ENCODE data around the gene NAGLU.

NAGLU gene

DNA sequence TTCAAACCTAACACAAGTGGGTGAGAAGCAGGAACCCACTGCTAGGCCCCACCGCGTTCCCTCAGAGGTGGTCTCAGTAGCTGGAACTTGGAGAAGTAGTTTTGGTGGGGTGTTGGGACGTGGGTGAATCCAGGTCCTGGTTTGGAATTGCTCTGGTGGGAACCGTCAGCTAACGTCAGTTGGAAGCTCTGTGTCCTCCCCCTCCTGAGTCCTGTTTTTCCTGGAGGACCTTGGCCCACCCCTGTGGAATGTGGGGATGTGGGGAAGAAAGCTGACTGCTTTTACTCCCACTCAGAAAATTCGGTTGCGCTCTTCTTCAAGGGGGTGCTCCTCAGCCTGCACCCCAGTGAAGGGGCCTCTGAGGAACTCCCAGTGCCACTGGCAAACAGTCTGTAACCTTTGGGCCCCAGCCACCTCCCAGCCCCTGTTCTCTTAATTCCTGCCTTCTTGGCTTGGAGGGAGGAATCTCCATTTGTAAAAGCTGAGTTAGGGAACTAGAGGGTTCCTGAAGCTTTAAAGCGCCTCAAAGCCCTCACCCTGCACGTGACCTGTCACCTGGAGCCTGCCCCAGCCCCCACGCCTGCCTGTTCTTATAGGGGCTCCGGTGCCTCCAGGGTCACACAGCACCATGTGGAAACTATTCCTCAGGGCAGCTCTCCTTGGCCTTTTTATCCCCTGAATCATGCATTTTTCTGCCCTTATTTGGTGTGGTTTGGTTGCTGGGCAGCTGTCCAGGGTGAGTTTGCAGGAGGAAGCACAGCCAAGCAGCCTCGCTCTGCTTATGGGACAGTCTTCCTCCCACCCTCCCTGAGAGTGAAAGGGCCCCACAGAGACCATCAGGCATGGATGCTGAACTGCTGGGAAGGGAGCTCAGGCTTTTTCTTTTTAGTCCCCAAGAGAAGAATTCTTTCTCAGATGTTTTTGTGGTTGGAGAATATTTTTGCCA lies 16.2 kb upstream of the NAGLU start:
- no peaks in the 10 kb centered on the region for H3K36me3 ChIP-seq (ENCODE audit: control insufficient read depth, insufficient read depth, low read length)
- H3K9me3 ChIP-seq (ENCODE audit: control insufficient read depth, low read length) = no peaks in the 10 kb centered on the region
- no peaks in the 10 kb centered on the region for H3K4me1 ChIP-seq (ENCODE audit: control insufficient read depth, insufficient read depth, low read length, poor library complexity, severe bottlenecking)
- no peaks in the 10 kb centered on the region for H3K27me3 ChIP-seq (replicated peaks; ENCODE audit: control insufficient read depth, insufficient read depth, low read length, poor library complexity, severe bottlenecking)
- no peak overlapping the region for H3K27ac ChIP-seq (ENCODE audit: insufficient read depth, low read length, poor library complexity, severe bottlenecking)
- H3K4me3 ChIP-seq (ENCODE audit: insufficient read depth, low read depth, low read length, poor library complexity, severe bottlenecking) = no peak overlapping the region
- DNase-seq = no peak

- H3K4me1 ChIP-seq (ENCODE audit: control insufficient read depth, insufficient read depth, low read length, poor library complexity, severe bottlenecking) = no peaks in the 10 kb centered on the region
- no peak for DNase-seq
- H3K9me3 ChIP-seq (ENCODE audit: control insufficient read depth, low read length) = no peaks in the 10 kb centered on the region
- no peak overlapping the region for H3K4me3 ChIP-seq (ENCODE audit: insufficient read depth, low read depth, low read length, poor library complexity, severe bottlenecking)
- H3K36me3 ChIP-seq (ENCODE audit: control insufficient read depth, insufficient read depth, low read length) = no peaks in the 10 kb centered on the region
- no peak overlapping the region for H3K27ac ChIP-seq (ENCODE audit: insufficient read depth, low read length, poor library complexity, severe bottlenecking)
- no peaks in the 10 kb centered on the region for H3K27me3 ChIP-seq (replicated peaks; ENCODE audit: control insufficient read depth, insufficient read depth, low read length, poor library complexity, severe bottlenecking)
Observed at GRCh38 chr17:42520540-42520951, 15.5 kb upstream of the NAGLU start.

DNA sequence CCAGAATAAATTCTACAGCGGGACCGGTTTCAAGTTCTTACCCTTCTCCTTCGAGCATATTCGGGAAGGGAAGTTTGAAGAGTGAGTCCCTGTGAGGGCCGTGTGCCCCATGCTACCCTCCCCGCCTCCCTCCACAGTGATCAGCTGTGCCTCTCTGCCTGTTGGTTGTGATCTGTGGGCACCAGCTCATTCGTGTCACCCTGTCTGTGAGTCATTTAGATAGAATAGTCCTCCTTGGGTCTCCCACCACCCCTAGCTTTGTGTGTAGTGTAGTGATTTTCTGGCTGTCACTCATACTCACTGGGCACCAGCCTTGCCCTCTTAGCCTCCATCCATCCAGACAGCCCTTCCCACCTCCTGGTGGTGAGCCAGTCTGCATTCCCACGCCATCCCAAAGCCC lies 15.0 kb upstream of the NAGLU start:
- no peak overlapping the region for H3K27ac ChIP-seq (ENCODE audit: insufficient read depth, low read length, poor library complexity, severe bottlenecking)
- no peaks in the 10 kb centered on the region for H3K4me1 ChIP-seq (ENCODE audit: control insufficient read depth, insufficient read depth, low read length, poor library complexity, severe bottlenecking)
- H3K27me3 ChIP-seq (replicated peaks; ENCODE audit: control insufficient read depth, insufficient read depth, low read length, poor library complexity, severe bottlenecking) = no peaks in the 10 kb centered on the region
- no peak overlapping the region for H3K4me3 ChIP-seq (ENCODE audit: insufficient read depth, low read depth, low read length, poor library complexity, severe bottlenecking)
- H3K9me3 ChIP-seq (ENCODE audit: control insufficient read depth, low read length) = no peaks in the 10 kb centered on the region
- H3K36me3 ChIP-seq (ENCODE audit: control insufficient read depth, insufficient read depth, low read length) = no peaks in the 10 kb centered on the region
- no peak for DNase-seq

DNA sequence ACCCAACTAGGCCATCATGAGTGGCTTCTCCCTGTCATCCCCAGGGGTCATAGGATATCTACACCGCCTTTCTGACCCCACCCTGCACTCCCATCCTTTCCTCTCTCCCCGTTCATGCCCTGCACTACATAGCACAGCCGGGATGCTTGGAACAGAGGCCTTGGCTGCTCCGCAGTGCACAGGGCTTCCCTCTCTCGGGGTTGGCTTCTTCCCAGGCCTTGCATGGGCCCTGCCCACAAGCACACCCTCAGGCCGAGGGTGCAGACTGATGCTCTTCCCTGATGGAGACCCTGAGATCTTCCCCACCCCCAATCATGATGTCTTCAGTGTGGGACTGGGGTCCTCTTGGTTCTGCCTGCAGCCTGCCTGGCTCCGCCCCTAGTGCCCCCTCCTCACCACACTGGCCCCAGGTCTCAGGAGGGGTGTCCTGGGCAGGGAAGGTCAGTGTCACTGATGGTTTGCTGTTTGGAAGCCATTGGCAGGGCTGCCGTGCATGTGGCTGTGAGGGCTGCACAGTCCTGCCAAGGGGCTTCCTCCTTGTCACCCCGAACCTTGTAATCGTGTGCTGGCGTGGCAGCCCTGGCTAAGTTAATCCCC lies 14.3 kb upstream of the NAGLU start:
- no peak overlapping the region for H3K4me3 ChIP-seq (ENCODE audit: insufficient read depth, low read depth, low read length, poor library complexity, severe bottlenecking)
- H3K27ac ChIP-seq (ENCODE audit: insufficient read depth, low read length, poor library complexity, severe bottlenecking) = no peak overlapping the region
- no peaks in the 10 kb centered on the region for H3K9me3 ChIP-seq (ENCODE audit: control insufficient read depth, low read length)
- no peaks in the 10 kb centered on the region for H3K36me3 ChIP-seq (ENCODE audit: control insufficient read depth, insufficient read depth, low read length)
- no peaks in the 10 kb centered on the region for H3K27me3 ChIP-seq (replicated peaks; ENCODE audit: control insufficient read depth, insufficient read depth, low read length, poor library complexity, severe bottlenecking)
- DNase-seq = no peak
- H3K4me1 ChIP-seq (ENCODE audit: control insufficient read depth, insufficient read depth, low read length, poor library complexity, severe bottlenecking) = no peaks in the 10 kb centered on the region

GRCh38 chr17:42522263-42522790 lies 13.7 kb upstream of the NAGLU start:
- H3K4me1 ChIP-seq (ENCODE audit: control insufficient read depth, insufficient read depth, low read length, poor library complexity, severe bottlenecking) = no peaks in the 10 kb centered on the region
- H3K36me3 ChIP-seq (ENCODE audit: control insufficient read depth, insufficient read depth, low read length) = no peaks in the 10 kb centered on the region
- H3K27me3 ChIP-seq (replicated peaks; ENCODE audit: control insufficient read depth, insufficient read depth, low read length, poor library complexity, severe bottlenecking) = no peaks in the 10 kb centered on the region
- no peaks in the 10 kb centered on the region for H3K9me3 ChIP-seq (ENCODE audit: control insufficient read depth, low read length)
- no peak overlapping the region for H3K27ac ChIP-seq (ENCODE audit: insufficient read depth, low read length, poor library complexity, severe bottlenecking)
- DNase-seq = no peak
- H3K4me3 ChIP-seq (ENCODE audit: insufficient read depth, low read depth, low read length, poor library complexity, severe bottlenecking) = no peak overlapping the region

- no peak for DNase-seq
- Histone ChIP-seq H3K36me3 (ENCODE audit: control insufficient read depth, insufficient read depth, low read length) (no peaks in the 10 kb centered on the region), H3K27ac (ENCODE audit: insufficient read depth, low read length, poor library complexity, severe bottlenecking) (no peak overlapping the region), H3K4me1 (ENCODE audit: control insufficient read depth, insufficient read depth, low read length, poor library complexity, severe bottlenecking) (no peaks in the 10 kb centered on the region), H3K4me3 (ENCODE audit: insufficient read depth, low read depth, low read length, poor library complexity, severe bottlenecking) (no peak overlapping the region), H3K27me3 (replicated peaks; ENCODE audit: control insufficient read depth, insufficient read depth, low read length, poor library complexity, severe bottlenecking) (no peaks in the 10 kb centered on the region), H3K9me3 (ENCODE audit: control insufficient read depth, low read length) (no peaks in the 10 kb centered on the region)
Observed at GRCh38 chr17:42522798-42523278, 13.2 kb upstream of the NAGLU start.

DNA sequence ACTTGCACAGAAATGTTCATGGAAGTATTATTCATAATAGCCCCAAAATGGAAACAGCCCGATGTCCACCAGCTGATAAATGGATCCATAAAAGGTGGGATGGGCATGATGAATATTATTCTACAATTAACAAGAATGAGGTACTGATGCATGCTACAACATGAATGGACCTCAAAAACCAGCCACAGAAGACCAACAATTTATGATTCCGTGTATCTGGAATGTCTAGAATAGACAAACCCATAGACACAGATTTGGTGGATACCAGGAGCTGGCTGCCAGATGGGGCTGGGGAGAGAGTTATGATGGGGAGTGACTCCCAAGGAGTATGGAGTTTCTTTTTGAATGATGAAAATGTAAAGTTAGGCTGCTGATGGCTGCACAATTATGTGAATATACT lies 10.8 kb upstream of the NAGLU start:
- Histone ChIP-seq H3K27me3 (replicated peaks; ENCODE audit: control insufficient read depth, insufficient read depth, low read length, poor library complexity, severe bottlenecking) (no peaks in the 10 kb centered on the region), H3K9me3 (ENCODE audit: control insufficient read depth, low read length) (no peaks in the 10 kb centered on the region), H3K4me1 (ENCODE audit: control insufficient read depth, insufficient read depth, low read length, poor library complexity, severe bottlenecking) (peaks cover 6% of the 10 kb centered on the region), H3K27ac (ENCODE audit: insufficient read depth, low read length, poor library complexity, severe bottlenecking) (no peak overlapping the region), H3K4me3 (ENCODE audit: insufficient read depth, low read depth, low read length, poor library complexity, severe bottlenecking) (no peak overlapping the region), H3K36me3 (ENCODE audit: control insufficient read depth, insufficient read depth, low read length) (no peaks in the 10 kb centered on the region)
- no peak for DNase-seq

- Histone ChIP-seq H3K27ac (ENCODE audit: insufficient read depth, low read length, poor library complexity, severe bottlenecking) (no peak overlapping the region), H3K27me3 (replicated peaks; ENCODE audit: control insufficient read depth, insufficient read depth, low read length, poor library complexity, severe bottlenecking) (no peaks in the 10 kb centered on the region), H3K9me3 (ENCODE audit: control insufficient read depth, low read length) (no peaks in the 10 kb centered on the region), H3K36me3 (ENCODE audit: control insufficient read depth, insufficient read depth, low read length) (no peaks in the 10 kb centered on the region), H3K4me3 (ENCODE audit: insufficient read depth, low read depth, low read length, poor library complexity, severe bottlenecking) (no peak overlapping the region), H3K4me1 (ENCODE audit: control insufficient read depth, insufficient read depth, low read length, poor library complexity, severe bottlenecking) (peaks cover 12% of the 10 kb centered on the region)
- no peak for DNase-seq
Observed at GRCh38 chr17:42526031-42526444, 10.0 kb upstream of the NAGLU start.

DNA sequence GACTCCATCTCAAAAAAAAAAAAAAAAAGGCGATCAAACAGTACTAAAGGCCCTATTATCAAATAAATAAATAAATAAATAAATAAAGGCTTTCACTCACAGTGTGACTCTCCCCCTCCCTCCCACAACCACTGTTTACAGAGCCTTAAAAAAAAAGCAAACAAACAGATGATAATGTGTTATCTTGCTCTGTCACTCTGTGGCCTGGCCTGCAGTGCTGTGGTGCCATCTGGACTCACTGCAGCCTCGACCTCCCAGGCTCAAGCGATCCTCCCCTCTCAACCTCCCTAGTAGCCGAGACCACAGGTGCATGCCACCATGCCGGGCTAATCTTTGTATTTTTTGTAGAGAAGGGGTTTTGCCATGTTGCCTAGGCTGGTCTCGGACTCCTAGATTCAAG lies 8.1 kb upstream of the NAGLU start:
- Histone ChIP-seq H3K4me1 (ENCODE audit: control insufficient read depth, insufficient read depth, low read length, poor library complexity, severe bottlenecking) (peaks cover 20% of the 10 kb centered on the region), H3K27ac (ENCODE audit: insufficient read depth, low read length, poor library complexity, severe bottlenecking) (no peak overlapping the region), H3K36me3 (ENCODE audit: control insufficient read depth, insufficient read depth, low read length) (no peaks in the 10 kb centered on the region), H3K9me3 (ENCODE audit: control insufficient read depth, low read length) (no peaks in the 10 kb centered on the region), H3K4me3 (ENCODE audit: insufficient read depth, low read depth, low read length, poor library complexity, severe bottlenecking) (no peak overlapping the region), H3K27me3 (replicated peaks; ENCODE audit: control insufficient read depth, insufficient read depth, low read length, poor library complexity, severe bottlenecking) (no peaks in the 10 kb centered on the region)
- no peak for DNase-seq

DNA sequence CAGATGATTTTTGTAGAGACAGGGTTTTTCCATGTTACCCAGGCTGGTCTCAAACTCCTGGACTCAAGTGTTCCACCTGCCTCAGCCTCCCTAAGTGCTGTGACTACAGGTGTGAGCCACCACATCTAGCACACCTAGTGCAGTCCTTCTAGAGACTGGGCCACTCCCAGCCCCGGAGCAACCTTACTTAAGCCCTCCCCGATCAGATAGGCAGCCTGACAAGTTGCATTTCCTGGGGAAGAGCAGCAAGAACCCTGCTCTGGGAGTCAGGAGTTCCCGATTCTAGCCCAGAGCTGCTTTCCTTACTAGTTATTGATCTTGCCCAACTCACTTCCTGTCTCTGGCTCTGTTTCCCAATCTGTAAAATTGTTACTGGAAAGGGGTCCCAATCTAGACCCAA lies 7.0 kb upstream of the NAGLU start:
- DNase-seq = no peak
- H3K4me1 ChIP-seq (ENCODE audit: control insufficient read depth, insufficient read depth, low read length, poor library complexity, severe bottlenecking) = peaks cover 20% of the 10 kb centered on the region
- no peaks in the 10 kb centered on the region for H3K36me3 ChIP-seq (ENCODE audit: control insufficient read depth, insufficient read depth, low read length)
- H3K9me3 ChIP-seq (ENCODE audit: control insufficient read depth, low read length) = no peaks in the 10 kb centered on the region
- H3K27me3 ChIP-seq (replicated peaks; ENCODE audit: control insufficient read depth, insufficient read depth, low read length, poor library complexity, severe bottlenecking) = no peaks in the 10 kb centered on the region
- H3K4me3 ChIP-seq (ENCODE audit: insufficient read depth, low read depth, low read length, poor library complexity, severe bottlenecking) = no peak overlapping the region
- no peak overlapping the region for H3K27ac ChIP-seq (ENCODE audit: insufficient read depth, low read length, poor library complexity, severe bottlenecking)

Measured in effector memory CD4-positive, alpha-beta T cell (primary cell).